Stomach (tissue), 9 donors: Measurements from ENCODE around the gene PITX1. TPM values are rescaled to one million over a fixed set of nuclear protein-coding genes. Genes with fewer than 3 reads are reported as not detected.

ENCODE experiments used
- DNase-seq, 2 donors: peaks; one replicate each; pipeline versions ENCODE4 v3.0.0 to v3.0.0-alpha.2; 2013 to 2019
- H3K27ac ChIP-seq, 5 donors: fragments of 200-600 bp in 4 of 5; sonication (generic) in 4 of 5; one replicate each; pipeline ENCODE4 v1.5.1; 2013 to 2019; ENCODE audit warnings: mild to moderate bottlenecking in 1 of 5, moderate library complexity in 1 of 5
- H3K27me3 ChIP-seq, 3 donors: fragments of 200-600 bp; sonication (generic); one replicate each; pipeline ENCODE4 v1.5.1; 2017 to 2019; ENCODE audit warnings: mixed run types in 1 of 3
- H3K36me3 ChIP-seq, 4 donors: fragments of 200-600 bp; sonication (generic); 1 replicate in 3 of 4; 2 replicates in 1 of 4; pipeline ENCODE4 v1.5.1; 2016 to 2019
- H3K4me1 ChIP-seq, 4 donors: fragments of 200-600 bp; sonication (generic); one replicate each; pipeline ENCODE4 v1.5.1; 2016 to 2019
- H3K4me3 ChIP-seq, 4 donors: fragments of 200-600 bp; sonication (generic) in 3 of 4; one replicate each; pipeline ENCODE4 v1.5.1; 2016 to 2019; ENCODE audit warnings: mild to moderate bottlenecking in 1 of 4
- H3K9me3 ChIP-seq, 4 donors: fragments of 200-600 bp; sonication (generic); one replicate each; pipeline ENCODE4 v1.5.1; 2016 to 2019
- CTCF ChIP-seq, 7 experiments: fragments of 450-650 bp in 4 of 7; fragments of 200-600 bp in 3 of 7; sonication (generic) in 3 of 7; IDR thresholded peaks; one replicate each; pipeline ENCODE4 v1.5.1; 2016 to 2019; ENCODE audit warnings: antibody characterized with exemption in 7 of 7, control low read depth in 2 of 7, mild to moderate bottlenecking in 1 of 7
- EP300 ChIP-seq: sonication (generic); formaldehyde crosslinking; IDR thresholded peaks from one replicate; pipeline ENCODE4 v1.6.1; 2017; ENCODE audit warnings: antibody characterized with exemption
- POLR2A ChIP-seq, 4 donors: fragments of 450-650 bp; IDR thresholded peaks; one replicate each; pipeline ENCODE4 v1.6.1; 2016; ENCODE audit warnings: antibody characterized with exemption in 4 of 4, control low read depth in 2 of 4, mild to moderate bottlenecking in 1 of 4, moderate library complexity in 1 of 4
- POLR2AphosphoS5 ChIP-seq, 3 donors: sonication (generic); formaldehyde crosslinking; IDR thresholded peaks; one replicate each; pipeline ENCODE4 v1.6.1; 2016; ENCODE audit warnings: antibody characterized with exemption in 3 of 3
- WGBS, 5 donors: extraction: QIAGEN DNeasy Blood & Tissue Kit in 3 of 5; methylation state at CpG; one replicate each; pipeline versions ENCODE4 v1.1.5 to v1.1.7; 2013 to 2018; 5-methylcytosine and 5-hydroxymethylcytosine counted together
- intact Hi-C: fragments of 100-400 bp; cut with DNase I; formaldehyde crosslinking; loops from one replicate; pipeline ENCODE4 v1.15.1; 2023; ENCODE audit warnings: low total_unique reads
- polyA plus RNA-seq, 3 donors: library from polyadenylated mRNA; stranded (reverse); fragments of 200-250 nt; gene quantifications; one replicate each; pipeline ENCODE4 v1.2.3, GENCODE V29; 2013
- total RNA-seq, 5 donors: library from RNA; depleted of rRNA; stranded (reverse); fragments of >200 nt; gene quantifications; one replicate each; pipeline versions ENCODE4 v1.1.0 to v1.2.3, GENCODE V29; 2014 to 2016
- donor health status: healthy with polysubstance abuse.
- donor health status: Bipolar disorder and iron deficiency.
- donor health status: healthy.

PITX1 gene
- total and polyA plus RNA-seq, 8 donors = 30.3 to 149 (median 45.6) TPM

- no peak for TF ChIP-seq POLR2AphosphoS5 (IDR thresholded peaks at IDR 0.05)
- TF ChIP-seq POLR2A (IDR thresholded peaks at IDR 0.05) = no peak
- no peak for TF ChIP-seq CTCF (IDR thresholded peaks at IDR 0.05)
- TF ChIP-seq EP300 = no peak
- intact Hi-C loops = no loop called here
- no peaks in the 10 kb centered on the region for H3K27me3 ChIP-seq
- H3K36me3 ChIP-seq = no peaks in the 10 kb centered on the region
- H3K27ac ChIP-seq = peak overlapping the region in 1 of 5 donors; percentile 78
- DNase-seq = no peak
- 63 to 100% (median 79%) methylated on average over 1 to 2 of the region's 2 CpGs for WGBS, 5 donors
- no peaks in the 10 kb centered on the region for H3K9me3 ChIP-seq
- no peak overlapping the region for H3K4me3 ChIP-seq
- peaks cover 14 to 45% (median 34%) of the 10 kb centered on the region in 4 donors for H3K4me1 ChIP-seq
Observed at GRCh38 chr5:135012033-135012588, 21.9 kb downstream of the PITX1 start.

GRCh38 chr5:135011355-135012032 is 22.5 kb downstream of the PITX1 start:
- Histone ChIP-seq H3K27me3 (no peaks in the 10 kb centered on the region), H3K36me3 (no peaks in the 10 kb centered on the region), H3K27ac (no peak overlapping the region), H3K4me3 (no peak overlapping the region), H3K9me3 (no peaks in the 10 kb centered on the region), H3K4me1 (peaks cover 14 to 38% (median 28%) of the 10 kb centered on the region in 4 donors)
- TF ChIP-seq POLR2A (IDR thresholded peaks at IDR 0.05) = no peak
- no peak for TF ChIP-seq CTCF (IDR thresholded peaks at IDR 0.05)
- TF ChIP-seq POLR2AphosphoS5 (IDR thresholded peaks at IDR 0.05) = no peak
- no peak for TF ChIP-seq EP300
- DNase-seq = peak in 1 of 2 donors; percentile 24
- 71 to 86% (median 81%) methylated on average over 3 to 4 of the region's 4 CpGs for WGBS, 5 donors
- intact Hi-C loops = no loop called here

GRCh38 chr5:135010502-135011354 is 23.3 kb downstream of the PITX1 start:
- 65 to 91% (median 85%) methylated on average over 3 of the region's 3 CpGs for WGBS, 5 donors
- intact Hi-C loops = no loop called here

More at GRCh38 chr5:135010502-135011354, 23.3 kb downstream of the PITX1 start:
- peaks cover 14 to 31% (median 24%) of the 10 kb centered on the region in 4 donors for H3K4me1 ChIP-seq
- H3K4me3 ChIP-seq = no peak overlapping the region
- no peak for TF ChIP-seq CTCF (IDR thresholded peaks at IDR 0.05)
- TF ChIP-seq EP300 = no peak
- no peak for TF ChIP-seq POLR2A (IDR thresholded peaks at IDR 0.05)
- TF ChIP-seq POLR2AphosphoS5 (IDR thresholded peaks at IDR 0.05) = no peak
- no peak overlapping the region for H3K27ac ChIP-seq
- H3K9me3 ChIP-seq = no peaks in the 10 kb centered on the region
- peak; percentile 11 to 24 for DNase-seq
- H3K27me3 ChIP-seq = no peaks in the 10 kb centered on the region
- no peaks in the 10 kb centered on the region for H3K36me3 ChIP-seq
